CD4-positive, alpha-beta T cell treated with Interleukin-10 for 1 hour (primary cell): Measurements from ENCODE around the gene GAST.
"Not testable (repeated sequence)": the region's sequence is repeated elsewhere in the genome, so short reads cannot be mapped to it uniquely, and the experiment has no call there.

Source experiments
- DNase-seq: peaks from one replicate; pipeline ENCODE4 v3.0.0-alpha.2; 2020

The GAST gene

GRCh38 chr17:41684035-41684434 lies 28.1 kb upstream of the GAST start:
- DNase-seq, result no peak

- DNase-seq, result not testable (repeated sequence)
These were observed 26.4 kb upstream of the GAST start for GRCh38 chr17:41685753-41686152.

- DNase-seq, result no peak
These were observed 25.9 kb upstream of the GAST start for GRCh38 chr17:41686281-41686680.

GRCh38 chr17:41687828-41688640 lies 24.1 kb upstream of the GAST start:
- peak; percentile 80 for DNase-seq

GRCh38 chr17:41688641-41689496 lies 23.3 kb upstream of the GAST start, which contains the start of gene EIF1:
Gene EIF1 (plus strand): TSS chr17:41688885. CDS start chr17:41689039, 154 bp downstream.
- peak; percentile 100 for DNase-seq

GRCh38 chr17:41689497-41690299 lies 22.4 kb upstream of the GAST start:
- peak; percentile 78 for DNase-seq

- peak; percentile 25 for DNase-seq
These were observed 21.6 kb upstream of the GAST start for GRCh38 chr17:41690497-41690896.

- DNase-seq, result peak; percentile 46
These were observed 20.9 kb upstream of the GAST start for GRCh38 chr17:41691031-41691777.

GRCh38 chr17:41692722-41693521 lies 19.2 kb upstream of the GAST start:
- DNase-seq, result peak; percentile 52

GRCh38 chr17:41695134-41695661 lies 16.9 kb upstream of the GAST start:
- peak; percentile 11 for DNase-seq

- DNase-seq, result peak; percentile 84
These were observed 16.0 kb upstream of the GAST start for GRCh38 chr17:41695954-41696757.

- DNase-seq, result no peak
These were observed 14.8 kb upstream of the GAST start for GRCh38 chr17:41697122-41697962.

- not testable (repeated sequence) for DNase-seq
These were observed 11.3 kb upstream of the GAST start for GRCh38 chr17:41700843-41701242.

- DNase-seq, result no peak
These were observed 9.4 kb upstream of the GAST start for GRCh38 chr17:41702712-41703111.

- DNase-seq, result no peak
These were observed 6.7 kb upstream of the GAST start for GRCh38 chr17:41705271-41705991.

GRCh38 chr17:41707803-41708669 lies 4.1 kb upstream of the GAST start:
- no peak for DNase-seq

- no peak for DNase-seq
These were observed 1.6 kb upstream of the GAST start for GRCh38 chr17:41710472-41711090.
